Smooth muscle cell (in vitro differentiated cells): ENCODE measurements around the gene CUL3. TPM values are rescaled to one million over a fixed set of nuclear protein-coding genes. Genes with fewer than 3 reads are reported as not detected.

Source experiments
- DNase-seq: peaks from one replicate; lab custom pipeline; 2025; ENCODE audit not compliant: unreplicated experiment; lab: John Stamatoyannopoulos, UW
- H2AFZ ChIP-seq: fragments of 200-600 bp; sonication (generic); 2 replicates; pipeline ENCODE4 v1.6.0; 2016; ENCODE audit warnings: antibody characterized with exemption, low read depth, mild to moderate bottlenecking
- H3F3A ChIP-seq: fragments of 200-600 bp; sonication (generic); 2 replicates; pipeline ENCODE4 v1.6.0; 2017; ENCODE audit warnings: antibody characterized with exemption, low read depth
- H3K27ac ChIP-seq: fragments of 200-600 bp; sonication (generic); 2 replicates; pipeline ENCODE4 v1.5.1; 2016; ENCODE audit warnings: low read depth, mild to moderate bottlenecking
- H3K27me3 ChIP-seq: fragments of 200-600 bp; sonication (generic); 2 replicates; pipeline ENCODE4 v1.6.1; 2016; ENCODE audit warnings: low read depth, mild to moderate bottlenecking
- H3K36me3 ChIP-seq: fragments of 200-600 bp; sonication (generic); 2 replicates; pipeline ENCODE4 v1.5.1; 2016; ENCODE audit warnings: low read depth
- H3K4me1 ChIP-seq: fragments of 200-600 bp; sonication (generic); 2 replicates; pipeline ENCODE4 v1.5.1; 2016; ENCODE audit warnings: low read depth
- H3K4me2 ChIP-seq: fragments of 200-600 bp; sonication (generic); 2 replicates; pipeline ENCODE4 v1.6.0; 2016; ENCODE audit warnings: mild to moderate bottlenecking
- H3K4me3 ChIP-seq: fragments of 200-600 bp; sonication (generic); 2 replicates; pipeline ENCODE4 v1.5.1; 2016; ENCODE audit warnings: mild to moderate bottlenecking
- H3K79me2 ChIP-seq: fragments of 200-600 bp; sonication (generic); 2 replicates; pipeline ENCODE4 v1.6.0; 2016; ENCODE audit warnings: low read depth, mild to moderate bottlenecking
- H3K9ac ChIP-seq: fragments of 200-600 bp; sonication (generic); 2 replicates; pipeline ENCODE4 v1.6.0; 2016; ENCODE audit warnings: low read depth
- H3K9me3 ChIP-seq: fragments of 200-600 bp; sonication (generic); replicated peaks from 2 replicates; pipeline ENCODE4 v1.5.1; 2016; ENCODE audit warnings: low read depth
- H4K20me1 ChIP-seq: fragments of 200-600 bp; sonication (generic); 2 replicates; pipeline ENCODE4 v1.6.0; 2016; ENCODE audit warnings: low read depth
- CTCF ChIP-seq: fragments of 200-600 bp; sonication (generic); IDR thresholded peaks from 2 replicates; pipeline ENCODE4 v1.5.1; 2017; ENCODE audit warnings: borderline replicate concordance, mild to moderate bottlenecking, antibody characterized with exemption; ENCODE audit not compliant: insufficient read depth, poor library complexity, severe bottlenecking
- WGBS: methylation state at CpG from one replicate; pipeline ENCODE4 v1.1.7; 2016; ENCODE audit warnings: low lambda C conversion rate; 5-methylcytosine and 5-hydroxymethylcytosine counted together
- polyA plus RNA-seq: library from polyadenylated mRNA; unstranded; fragments of >200 nt; fragmentation: Nextera tagmentation; extraction: Ambion mirVana; gene quantifications from 2 replicates; pipeline ENCODE4 v1.2.1, GENCODE V29; 2016
- total RNA-seq: library from RNA; depleted of rRNA; stranded (reverse); fragments of >200 nt; gene quantifications from 2 replicates; pipeline ENCODE4 v1.2.3, GENCODE V29; 2014

CUL3 gene
- total and polyA plus RNA-seq, 2 experiments from 2014 or later, result 65.8 to 109 TPM

DNA sequence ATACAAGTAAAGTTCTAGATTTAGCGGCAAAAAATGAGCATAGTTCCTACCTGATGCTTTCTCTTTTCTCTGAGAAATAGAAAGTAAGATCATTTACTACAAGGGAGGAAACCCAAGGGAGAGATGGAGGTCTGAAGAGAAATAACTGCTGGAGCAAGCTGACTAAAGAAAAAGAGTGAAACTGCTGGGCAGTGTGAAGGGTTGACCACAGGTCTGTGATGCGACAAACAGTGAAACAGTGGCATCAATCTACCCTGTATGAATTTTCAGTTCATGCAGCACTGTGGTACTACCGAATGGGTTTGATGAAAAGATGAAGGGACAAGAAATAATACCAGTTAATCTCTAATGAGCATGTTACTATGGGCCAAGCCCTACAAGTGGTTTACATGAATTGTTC is 52.2 kb downstream of the CUL3 start:
- H3K9me3 ChIP-seq, result no peaks in the 10 kb centered on the region
- no peak overlapping the region for H2AFZ ChIP-seq
- H4K20me1 ChIP-seq, result peaks cover 84% of the 10 kb centered on the region
- no peaks in the 10 kb centered on the region for H3F3A ChIP-seq
- peaks cover 82% of the 10 kb centered on the region for H3K79me2 ChIP-seq
- no peak overlapping the region for H3K4me3 ChIP-seq
- H3K36me3 ChIP-seq, result peaks cover 6% of the 10 kb centered on the region
- DNase-seq, result no peak
- H3K27ac ChIP-seq, result no peak overlapping the region
- H3K4me1 ChIP-seq, result peaks cover 31% of the 10 kb centered on the region
- no peak for TF ChIP-seq CTCF
- no peaks in the 10 kb centered on the region for H3K27me3 ChIP-seq
- no peak overlapping the region for H3K9ac ChIP-seq
- 94% methylated on average over 3 of the region's 3 CpGs for WGBS
- H3K4me2 ChIP-seq, result no peak overlapping the region

- H3F3A ChIP-seq, result no peaks in the 10 kb centered on the region
- H3K4me2 ChIP-seq, result no peak overlapping the region
- H3K4me1 ChIP-seq, result peaks cover 31% of the 10 kb centered on the region
- H3K4me3 ChIP-seq, result no peak overlapping the region
- H3K79me2 ChIP-seq, result peaks cover 82% of the 10 kb centered on the region
- no peak for TF ChIP-seq CTCF
- H3K9ac ChIP-seq, result no peak overlapping the region
- H4K20me1 ChIP-seq, result peaks cover 84% of the 10 kb centered on the region
- WGBS, result 97% methylated on average over 1 of the region's 1 CpG
- no peak overlapping the region for H2AFZ ChIP-seq
- H3K36me3 ChIP-seq, result peaks cover 6% of the 10 kb centered on the region
- DNase-seq, result no peak
- no peak overlapping the region for H3K27ac ChIP-seq
- no peaks in the 10 kb centered on the region for H3K27me3 ChIP-seq
- H3K9me3 ChIP-seq, result no peaks in the 10 kb centered on the region
These were observed 52.7 kb downstream of the CUL3 start for GRCh38 chr2:224532441-224532840.

DNA sequence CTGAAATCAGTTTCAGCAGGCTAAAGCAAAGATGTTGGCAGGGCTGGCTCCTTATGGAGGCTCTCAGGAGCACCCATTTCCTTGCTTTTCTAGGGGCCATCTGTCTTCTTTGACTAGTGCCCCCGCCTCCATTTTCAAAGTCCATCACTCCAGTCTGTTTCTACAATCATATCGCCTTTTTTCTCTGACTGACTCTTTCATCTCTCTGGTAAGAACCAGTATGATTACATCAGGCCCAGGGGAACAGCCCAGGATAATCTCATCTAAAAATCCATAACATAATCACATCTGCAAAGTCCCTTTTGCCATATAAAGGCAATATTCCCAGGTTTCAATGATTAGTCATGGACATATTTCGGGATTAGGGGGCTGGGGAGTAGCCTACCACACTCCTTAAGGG is 57.0 kb downstream of the CUL3 start:
- Histone ChIP-seq H3K27me3 (no peaks in the 10 kb centered on the region), H3K79me2 (peaks cover 83% of the 10 kb centered on the region), H3K9ac (no peak overlapping the region), H4K20me1 (peaks cover 76% of the 10 kb centered on the region), H3K4me2 (no peak overlapping the region), H3F3A (no peaks in the 10 kb centered on the region), H3K36me3 (peaks cover 3% of the 10 kb centered on the region), H3K27ac (peak overlapping the region; percentile 44), H3K4me3 (no peak overlapping the region), H2AFZ (no peak overlapping the region), H3K4me1 (peaks cover 33% of the 10 kb centered on the region), H3K9me3 (no peaks in the 10 kb centered on the region)
- 81% methylated on average over 3 of the region's 3 CpGs for WGBS
- DNase-seq, result no peak
- TF ChIP-seq CTCF, result no peak

DNA sequence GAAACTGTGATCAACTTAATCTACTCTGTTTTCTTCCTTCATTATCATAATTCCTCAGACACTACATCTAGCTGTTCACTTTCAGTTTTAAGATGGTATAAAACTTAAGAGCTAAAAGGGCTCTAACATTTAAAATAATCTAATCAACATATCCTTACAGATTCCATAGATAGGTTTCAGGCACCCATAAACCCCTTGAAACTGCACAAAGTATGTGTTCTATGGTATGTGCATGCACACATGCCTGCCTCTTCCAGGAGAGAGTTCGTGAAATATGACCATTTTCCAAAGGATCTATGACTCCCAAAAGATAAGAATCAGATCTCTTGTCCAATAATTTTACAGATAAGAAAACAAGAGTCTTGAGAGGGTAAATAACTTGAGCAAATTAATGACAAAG is 59.4 kb downstream of the CUL3 start:
- Histone ChIP-seq H3K4me2 (no peak overlapping the region), H3K79me2 (peaks cover 86% of the 10 kb centered on the region), H3K4me3 (no peak overlapping the region), H3K9me3 (no peaks in the 10 kb centered on the region), H2AFZ (no peak overlapping the region), H3K36me3 (peaks cover 3% of the 10 kb centered on the region), H3K4me1 (peaks cover 21% of the 10 kb centered on the region), H3K9ac (no peak overlapping the region), H4K20me1 (peaks cover 61% of the 10 kb centered on the region), H3K27ac (no peak overlapping the region), H3F3A (peaks cover 4% of the 10 kb centered on the region), H3K27me3 (no peaks in the 10 kb centered on the region)
- WGBS, result 97% methylated on average over 1 of the region's 1 CpG
- TF ChIP-seq CTCF, result no peak
- DNase-seq, result no peak
